Measurements from ENCODE around the gene DGKZ. TPM values are rescaled to one million over a fixed set of nuclear protein-coding genes. Genes with fewer than 3 reads are reported as not detected.

Gene DGKZ
- total and polyA plus RNA-seq, 5 experiments from 2014 or later = 47.1 to 243 (median 71.0) TPM

DNA sequence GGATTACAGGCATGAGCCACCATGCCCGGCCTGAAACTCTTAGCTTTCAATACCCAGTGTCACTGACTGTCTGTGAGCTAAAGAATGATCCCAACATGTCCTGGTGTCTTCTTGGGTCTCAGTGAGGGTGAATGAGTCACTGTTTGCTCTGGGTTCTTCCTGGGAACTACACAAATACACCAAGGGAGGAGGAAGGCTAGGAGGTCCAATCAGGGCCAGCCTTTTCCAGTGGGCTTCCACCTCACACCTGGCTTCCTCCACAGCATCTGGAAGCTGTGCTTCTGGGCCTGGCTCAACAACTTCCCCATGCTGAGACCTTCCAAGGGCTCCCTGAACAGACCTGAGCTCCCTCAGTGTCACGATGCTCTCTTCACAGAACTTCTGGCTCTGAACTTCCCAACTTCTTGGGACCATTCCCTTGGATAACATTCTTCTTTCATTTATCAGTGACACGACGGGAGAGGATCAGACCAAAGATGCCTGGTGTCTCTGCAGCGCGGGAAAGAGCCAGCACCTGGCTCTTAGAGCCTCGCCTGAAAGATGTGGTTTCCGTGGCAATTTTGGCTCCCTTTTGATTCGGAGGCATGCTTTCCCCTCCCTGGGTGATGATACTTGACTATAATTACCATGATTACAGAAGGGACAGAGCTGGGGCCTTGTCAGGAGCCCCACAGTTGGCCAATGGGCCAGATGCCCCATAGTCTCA lies 66.7 kb downstream of the DGKZ start:
- peaks cover 4 to 53% (median 29%) of the 10 kb centered on the region in 3 donors for H3K36me3 Mint-ChIP-seq
- peak overlapping the region; percentile 18 to 86 (median 42) for H3K27ac Mint-ChIP-seq
- ATAC-seq (peak; percentile 86 to 89), DNase-seq (peak in 5 of 10 donors; percentile 24 to 77 (median 48))
- H3K4me3 Mint-ChIP-seq = peak overlapping the region in 8 of 10 donors; percentile 42 to 78 (median 72)
- peaks cover 24 to 48% (median 27%) of the 10 kb centered on the region in 4 donors for H3K4me1 Mint-ChIP-seq
- POLR2A ChIA-PET = interaction anchor here (1.5 kb wide), 1 partner anchor 21 kb away, joined by 4 read pairs; no protein-coding TSS in a partner anchor
- no peaks in the 10 kb centered on the region for H3K9me3 Mint-ChIP-seq
- H3K27me3 Mint-ChIP-seq = no peaks in the 10 kb centered on the region

DNA sequence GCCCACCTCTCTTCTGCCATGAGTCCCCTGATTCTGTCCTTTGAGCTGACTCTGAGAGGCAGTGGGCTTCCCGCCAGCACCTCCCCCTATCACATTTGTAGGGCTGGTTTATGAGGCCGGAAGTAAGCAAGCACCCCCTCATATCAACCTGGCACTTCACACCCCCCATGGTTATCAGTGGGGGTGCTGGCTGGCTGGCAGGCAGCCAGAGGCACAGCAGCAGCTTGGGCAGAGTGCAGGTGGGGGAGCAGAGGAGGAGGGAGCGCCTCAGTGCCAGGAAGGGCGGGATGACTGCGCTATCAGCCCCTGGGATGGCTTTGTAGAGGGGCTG lies 67.2 kb downstream of the DGKZ start:
- ATAC-seq (peak; percentile 76 to 91), DNase-seq (peak; percentile 18 to 81 (median 66))
- H3K36me3 Mint-ChIP-seq = peaks cover 4 to 52% (median 28%) of the 10 kb centered on the region in 3 donors
- peak overlapping the region; percentile 5 to 78 (median 66) for H3K4me3 Mint-ChIP-seq
- H3K9me3 Mint-ChIP-seq = no peaks in the 10 kb centered on the region
- H3K27me3 Mint-ChIP-seq = no peaks in the 10 kb centered on the region
- H3K27ac Mint-ChIP-seq = peak overlapping the region in 9 of 10 donors; percentile 18 to 86 (median 55)
- POLR2A ChIA-PET = interaction anchor here (1.5 kb wide), 1 partner anchor 22 kb away, joined by 4 read pairs; no protein-coding TSS in a partner anchor
- peaks cover 24 to 48% (median 27%) of the 10 kb centered on the region in 4 donors for H3K4me1 Mint-ChIP-seq

DNA sequence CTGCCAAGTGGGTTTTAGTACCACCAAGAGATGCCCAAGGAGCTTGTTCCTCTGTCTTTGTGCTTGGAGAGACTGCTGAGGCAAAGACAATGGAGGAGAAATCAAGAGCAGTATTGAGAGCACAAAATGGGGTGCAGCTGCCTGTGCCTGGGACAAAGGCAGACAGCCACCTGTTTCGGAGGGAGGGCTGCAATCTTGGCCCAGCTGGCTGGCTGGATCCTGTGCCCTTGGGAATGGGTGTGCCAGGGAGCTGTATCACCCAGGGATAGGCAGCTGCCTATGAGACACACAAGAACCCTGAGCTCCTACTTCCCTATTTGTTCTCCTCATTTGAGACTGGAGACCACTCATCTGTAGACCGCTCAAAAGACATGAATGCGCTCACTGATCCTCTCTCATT lies 67.6 kb downstream of the DGKZ start:
- peak in 1 of 2 donors; percentile 5 for ATAC-seq
- Mint-ChIP-seq H3K4me1 (peaks cover 24 to 48% (median 27%) of the 10 kb centered on the region in 4 donors), H3K27ac (peak overlapping the region in 8 of 10 donors; percentile 1 to 83 (median 48)), H3K4me3 (peak overlapping the region in 9 of 10 donors; percentile 5 to 78 (median 70)), H3K27me3 (no peaks in the 10 kb centered on the region), H3K9me3 (no peaks in the 10 kb centered on the region), H3K36me3 (peaks cover 4 to 48% (median 24%) of the 10 kb centered on the region in 3 donors)
- no peak for DNase-seq
- POLR2A ChIA-PET = no interaction called here

DNA sequence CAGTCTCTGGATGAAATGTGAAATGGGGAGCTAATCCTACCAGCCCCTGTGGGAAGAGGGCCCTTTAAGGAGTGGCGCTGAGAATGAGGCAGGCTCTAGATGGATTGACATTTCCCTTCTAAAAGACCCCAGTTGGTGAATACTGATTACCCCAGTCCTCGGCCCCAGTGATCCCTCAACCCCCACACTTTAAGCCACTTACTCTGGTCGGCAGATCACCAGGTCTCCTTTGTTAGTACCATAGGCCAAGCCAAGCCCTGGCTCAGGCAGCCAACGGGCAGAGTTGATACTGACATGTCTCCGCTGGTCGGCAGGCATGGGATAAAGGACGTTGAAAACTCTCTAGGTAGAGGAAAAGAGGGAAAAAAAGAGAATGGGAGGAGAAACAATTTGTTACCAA lies 70.4 kb downstream of the DGKZ start:
- H3K27ac Mint-ChIP-seq = no peak overlapping the region
- H3K27me3 Mint-ChIP-seq = no peaks in the 10 kb centered on the region
- DNase-seq (no peak), ATAC-seq (no peak)
- H3K4me1 Mint-ChIP-seq = peaks cover 24 to 45% (median 27%) of the 10 kb centered on the region in 4 donors
- H3K9me3 Mint-ChIP-seq = no peaks in the 10 kb centered on the region
- H3K36me3 Mint-ChIP-seq = peaks cover 4 to 60% (median 33%) of the 10 kb centered on the region in 3 donors
- H3K4me3 Mint-ChIP-seq = peak overlapping the region in 1 of 10 donors; percentile 25
- POLR2A ChIA-PET = no interaction called here

DNA sequence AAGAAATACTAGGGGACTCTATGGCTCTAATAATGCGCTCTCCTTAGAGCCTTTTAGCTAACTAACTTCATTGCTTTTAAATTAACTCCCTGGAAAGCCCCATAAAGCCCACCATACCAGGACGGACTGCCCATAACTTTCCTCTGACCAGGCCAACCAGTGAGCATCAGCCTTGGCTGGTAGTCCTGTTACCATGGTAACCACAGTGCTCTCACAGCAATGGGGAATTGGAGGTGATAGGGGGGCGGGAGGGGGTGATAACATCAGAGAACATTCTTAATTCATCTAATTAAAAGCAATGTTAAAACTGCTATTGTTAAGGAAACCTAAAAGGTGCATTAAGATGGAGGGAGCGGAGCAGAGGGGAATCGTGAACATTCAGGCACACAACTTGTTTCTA lies 71.5 kb downstream of the DGKZ start:
- H3K4me3 Mint-ChIP-seq = no peak overlapping the region
- POLR2A ChIA-PET = no interaction called here
- no peaks in the 10 kb centered on the region for H3K9me3 Mint-ChIP-seq
- ATAC-seq (no peak), DNase-seq (no peak)
- peaks cover 4 to 63% (median 35%) of the 10 kb centered on the region in 3 donors for H3K36me3 Mint-ChIP-seq
- no peak overlapping the region for H3K27ac Mint-ChIP-seq
- no peaks in the 10 kb centered on the region for H3K27me3 Mint-ChIP-seq
- peaks cover 21 to 35% (median 24%) of the 10 kb centered on the region in 4 donors for H3K4me1 Mint-ChIP-seq

DNA sequence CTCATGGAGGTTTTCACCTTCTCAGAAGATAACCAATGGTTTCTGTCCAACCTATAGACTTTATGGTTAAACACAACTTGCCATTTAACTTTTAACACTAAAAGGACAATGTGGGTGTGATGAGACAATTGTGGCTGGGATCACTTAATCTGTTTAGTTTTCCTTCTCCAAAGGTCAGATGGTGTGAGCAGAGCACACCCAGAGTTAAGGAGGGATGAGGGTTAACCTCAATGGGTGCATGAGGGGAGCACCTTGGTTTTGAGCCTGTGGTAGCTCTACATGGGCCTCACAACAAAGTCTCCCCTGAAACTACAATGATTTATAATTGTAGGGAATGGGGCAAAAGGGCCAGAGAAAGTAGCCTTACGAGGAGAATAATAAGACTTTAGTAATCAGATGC lies 73.2 kb downstream of the DGKZ start:
- DNase-seq (no peak), ATAC-seq (no peak)
- Mint-ChIP-seq H3K27ac (no peak overlapping the region), H3K4me3 (no peak overlapping the region), H3K27me3 (no peaks in the 10 kb centered on the region), H3K9me3 (no peaks in the 10 kb centered on the region), H3K4me1 (peaks cover 5 to 17% (median 7%) of the 10 kb centered on the region in 4 donors), H3K36me3 (peaks cover 3 to 73% (median 31%) of the 10 kb centered on the region in 3 donors)
- POLR2A ChIA-PET = no interaction called here

DNA sequence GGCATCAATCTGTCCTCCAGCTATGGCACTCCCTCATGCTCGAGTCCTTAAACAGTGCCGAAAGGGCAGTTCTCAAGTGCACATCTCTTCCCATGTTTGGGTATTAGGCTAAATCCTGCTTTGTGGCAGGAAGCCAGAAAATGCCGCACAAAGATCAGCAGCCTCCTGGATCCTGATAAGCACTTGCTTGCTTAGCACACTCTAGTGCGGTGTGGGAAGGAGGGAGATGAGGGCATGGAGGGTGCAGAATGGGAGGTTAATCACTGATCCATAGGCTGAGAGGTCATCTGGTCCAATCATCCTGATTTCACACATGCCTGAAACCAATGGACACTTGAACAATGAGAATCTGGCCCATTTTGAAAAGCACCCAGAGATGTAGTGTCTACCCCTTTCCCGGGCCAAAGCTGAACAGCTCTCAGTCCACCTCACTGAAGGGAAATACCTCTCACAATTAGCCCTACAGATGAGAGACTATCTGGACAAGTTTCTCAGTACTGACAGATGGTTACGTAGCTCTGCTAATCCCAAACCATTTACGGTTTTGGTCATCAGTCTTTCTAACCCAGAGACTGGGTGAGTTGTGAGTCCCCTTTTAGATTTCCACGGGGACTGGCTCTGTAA lies 74.1 kb downstream of the DGKZ start:
- peak overlapping the region in 1 of 10 donors; percentile 15 for H3K27ac Mint-ChIP-seq
- peaks cover 0 to 9% (median 0%) of the 10 kb centered on the region in 4 donors for H3K4me1 Mint-ChIP-seq
- DNase-seq (no peak), ATAC-seq (no peak)
- H3K4me3 Mint-ChIP-seq = no peak overlapping the region
- peaks cover 0 to 74% (median 29%) of the 10 kb centered on the region in 3 donors for H3K36me3 Mint-ChIP-seq
- POLR2A ChIA-PET = no interaction called here
- no peaks in the 10 kb centered on the region for H3K9me3 Mint-ChIP-seq
- H3K27me3 Mint-ChIP-seq = no peaks in the 10 kb centered on the region

DNA sequence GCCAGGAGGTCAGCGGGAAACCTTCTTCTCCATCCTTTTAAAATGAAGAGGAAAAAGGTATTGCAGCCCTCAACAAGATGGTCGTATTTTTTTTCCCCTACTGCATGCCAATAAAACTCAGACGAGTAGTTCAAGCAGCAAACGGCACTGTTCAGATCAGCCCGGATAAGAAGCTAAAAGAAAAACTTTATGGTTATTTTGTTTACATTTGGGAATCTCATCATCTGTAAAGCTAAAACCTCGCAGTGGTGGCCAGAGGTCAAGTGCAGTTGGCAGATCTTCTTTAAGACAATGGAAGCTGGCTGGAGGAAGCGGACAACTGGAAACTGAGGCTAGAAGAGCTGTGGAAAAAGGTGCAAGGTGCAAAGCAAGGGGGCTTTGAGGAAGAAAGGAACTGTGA lies 75.3 kb downstream of the DGKZ start:
- peaks cover 0 to 75% (median 21%) of the 10 kb centered on the region in 3 donors for H3K36me3 Mint-ChIP-seq
- ATAC-seq (no peak), DNase-seq (no peak)
- H3K4me1 Mint-ChIP-seq = peaks cover 0 to 2% (median 0%) of the 10 kb centered on the region in 4 donors
- no peaks in the 10 kb centered on the region for H3K9me3 Mint-ChIP-seq
- H3K4me3 Mint-ChIP-seq = no peak overlapping the region
- peak overlapping the region in 2 of 10 donors; percentile 25 to 62 for H3K27ac Mint-ChIP-seq
- POLR2A ChIA-PET = interaction anchor here (0.7 kb wide), 1 partner anchor 90 kb away, joined by 3 read pairs; no protein-coding TSS in a partner anchor
- H3K27me3 Mint-ChIP-seq = no peaks in the 10 kb centered on the region

- Mint-ChIP-seq H3K4me3 (no peak overlapping the region), H3K4me1 (peaks cover 0 to 6% (median 0%) of the 10 kb centered on the region in 4 donors), H3K36me3 (peaks cover 2 to 86% (median 17%) of the 10 kb centered on the region in 3 donors), H3K9me3 (no peaks in the 10 kb centered on the region), H3K27ac (no peak overlapping the region), H3K27me3 (no peaks in the 10 kb centered on the region)
- POLR2A ChIA-PET = no interaction called here
- DNase-seq (no peak), ATAC-seq (no peak)
Observed at GRCh38 chr11:46426233-46426991, 79.1 kb downstream of the DGKZ start.

GRCh38 chr11:46427364-46427763 lies 80.1 kb downstream of the DGKZ start:
- H3K4me1 Mint-ChIP-seq = peaks cover 0 to 7% (median 0%) of the 10 kb centered on the region in 4 donors
- H3K36me3 Mint-ChIP-seq = peaks cover 5 to 84% (median 19%) of the 10 kb centered on the region in 3 donors
- POLR2A ChIA-PET = no interaction called here
- H3K27ac Mint-ChIP-seq = peak overlapping the region in 1 of 10 donors; percentile 34
- no peak overlapping the region for H3K4me3 Mint-ChIP-seq
- no peaks in the 10 kb centered on the region for H3K9me3 Mint-ChIP-seq
- DNase-seq (no peak), ATAC-seq (no peak)
- H3K27me3 Mint-ChIP-seq = no peaks in the 10 kb centered on the region

- DNase-seq = no peak
Observed at GRCh38 chr11:46429717-46430116, 82.5 kb downstream of the DGKZ start.

More at GRCh38 chr11:46429717-46430116, 82.5 kb downstream of the DGKZ start:
- POLR2A ChIA-PET = no interaction called here
- Mint-ChIP-seq H3K9me3 (no peaks in the 10 kb centered on the region), H3K36me3 (peaks cover 5 to 92% (median 19%) of the 10 kb centered on the region in 3 donors), H3K27me3 (no peaks in the 10 kb centered on the region), H3K27ac (peak overlapping the region in 1 of 10 donors; percentile 11), H3K4me3 (no peak overlapping the region), H3K4me1 (peaks cover 0 to 7% (median 0%) of the 10 kb centered on the region in 4 donors)
- no peak for ATAC-seq

All from naive thymus-derived CD8-positive, alpha-beta T cell (primary cell).